A549 treated with RU486 at 1 μM for 4 hours (cell line): Measurements from ENCODE around the gene EIF2B5. TPM values are rescaled to one million over a fixed set of nuclear protein-coding genes. Genes with fewer than 3 reads are reported as not detected.

ENCODE experiments used
- total RNA-seq: library from RNA; stranded (reverse); fragments of 200-300 nt; extraction: Qiagen RNA extraction; gene quantifications from 5 replicates; pipeline ENCODE4 v1.2.3, GENCODE V29; 2022; ENCODE audit warnings: low read depth

The EIF2B5 gene
- total RNA-seq: 27.3 to 30.4 TPM (median 28.5 TPM) in 5 replicates

GRCh38 chr3:184135149-184135910 is at the start of gene EIF2B5:
Gene EIF2B5, plus strand, starts transcription at chr3:184135358. Its CDS starts 28 bp downstream, at chr3:184135386.

GRCh38 chr3:184096811-184097383 is 38.3 kb upstream of the EIF2B5 start, which contains the start of gene HTR3E:
Gene HTR3E, plus strand, starts transcription at chr3:184097064. Its CDS starts 466 bp downstream, at chr3:184097530.

GRCh38 chr3:184154885-184155643 is 19.9 kb downstream of the EIF2B5 start, which contains the start of gene DVL3:
Gene DVL3, plus strand, starts transcription at chr3:184155377. Its CDS starts 259 bp downstream, at chr3:184155636.

DNA sequence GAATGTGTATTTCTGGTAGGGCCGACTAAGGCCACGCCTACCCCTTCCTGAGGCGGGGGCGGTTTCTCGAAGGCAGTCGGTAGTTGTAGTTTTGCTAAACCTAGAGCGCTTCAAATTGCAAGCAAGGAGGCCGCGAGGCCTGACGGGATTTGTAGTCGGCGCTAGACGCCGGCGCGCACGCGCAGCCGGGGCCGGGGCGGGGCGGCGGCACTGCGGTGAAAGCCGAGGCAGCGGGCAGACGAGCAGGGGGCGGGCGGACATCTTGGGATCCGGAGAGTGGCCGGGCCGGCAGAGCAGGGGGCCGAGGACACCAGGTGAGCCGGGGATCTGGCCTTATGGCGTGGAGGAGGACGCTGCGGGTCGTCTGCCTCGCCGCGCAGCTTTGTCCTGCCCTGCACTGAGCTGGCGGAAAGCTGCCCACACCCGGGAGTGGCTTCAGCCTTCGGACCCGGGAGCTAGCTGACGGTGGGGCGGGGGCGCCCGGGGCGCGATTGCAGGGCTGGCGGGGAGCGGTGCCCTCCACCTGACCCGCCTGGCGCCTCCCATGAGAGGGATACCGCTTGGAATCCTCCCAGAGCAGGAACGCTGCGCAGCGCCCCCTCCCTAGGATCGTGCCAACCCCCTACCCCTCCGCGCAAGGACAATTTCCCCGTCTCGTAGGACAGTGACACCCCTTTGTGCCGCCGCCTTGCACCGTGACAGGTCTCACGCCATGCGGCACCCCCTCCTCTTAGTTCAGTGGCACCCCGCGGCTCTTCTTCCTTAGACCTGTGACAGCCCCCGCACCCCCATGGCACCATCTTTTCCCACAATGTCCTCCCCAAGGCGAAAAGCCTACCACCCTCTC is 39.7 kb downstream of the EIF2B5 start, which contains the start of gene AP2M1:
Gene AP2M1, plus strand, starts transcription at position 210 of the 847 bp plus-strand sequence. CDS start 2,139 bp downstream, outside the sequence.

GRCh38 chr3:184186184-184186901 is 51.2 kb downstream of the EIF2B5 start, which contains the start of gene ABCF3:
Gene ABCF3, plus strand, starts transcription at chr3:184186199. Its CDS starts 9 bp downstream, at chr3:184186208.

Other genes starting within 250 kb of the EIF2B5 start
- 11.0 to 14.3 TPM (median 13.7 TPM) in 5 replicates for gene ABCC5, start 117.5 kb upstream of the EIF2B5 start, total RNA-seq
- gene HTR3D, start 103.6 kb upstream of the EIF2B5 start, total RNA-seq: not detected in 5 replicates
- gene HTR3C, start 82.3 kb upstream of the EIF2B5 start, total RNA-seq: not detected in 5 replicates
- not detected in 5 replicates for gene HTR3E, start 38.3 kb upstream of the EIF2B5 start, total RNA-seq
- 17.4 to 26.4 TPM (median 25.2 TPM) in 5 replicates for gene DVL3, start 20.0 kb downstream of the EIF2B5 start, total RNA-seq
- 292 to 335 TPM (median 319 TPM) in 5 replicates for gene AP2M1, start 39.5 kb downstream of the EIF2B5 start, total RNA-seq
- 33.3 to 36.1 TPM (median 34.4 TPM) in 5 replicates for gene ABCF3, start 50.8 kb downstream of the EIF2B5 start, total RNA-seq
- 0.24 to 0.54 TPM (median 0.44 TPM) in 5 replicates for gene VWA5B2, start 94.2 kb downstream of the EIF2B5 start, total RNA-seq
- 54.1 to 81.7 TPM (median 74.6 TPM) in 5 replicates for gene ALG3, start 113.6 kb downstream of the EIF2B5 start, total RNA-seq
- 8.7 to 14.7 TPM (median 12.7 TPM) in 5 replicates for gene EEF1AKMT4, start 114.3 kb downstream of the EIF2B5 start, total RNA-seq
- 0.72 to 1.6 TPM (median 1.3 TPM) in 5 replicates for gene CAMK2N2, start 126.2 kb downstream of the EIF2B5 start, total RNA-seq
- not detected in 5 replicates for gene ECE2, start 140.7 kb downstream of the EIF2B5 start, total RNA-seq
- 323 to 418 TPM (median 327 TPM) in 5 replicates for gene PSMD2, start 163.9 kb downstream of the EIF2B5 start, total RNA-seq
- 253 to 285 TPM (median 259 TPM) in 5 replicates for gene EIF4G1, start 179.2 kb downstream of the EIF2B5 start, total RNA-seq
- 7.5 to 11.3 TPM (median 10.3 TPM) in 5 replicates for gene FAM131A, start 202.2 kb downstream of the EIF2B5 start, total RNA-seq
- 4.1 to 6.6 TPM (median 5.4 TPM) in 5 replicates for gene CLCN2, start 226.2 kb downstream of the EIF2B5 start, total RNA-seq
- gene POLR2H, start 226.4 kb downstream of the EIF2B5 start, total RNA-seq: 72.7 to 79.0 TPM (median 75.1 TPM) in 5 replicates
- not detected in 5 replicates for gene THPO, start 242.8 kb downstream of the EIF2B5 start, total RNA-seq
- 0.11 to 0.37 TPM (median 0.27 TPM) in 5 replicates for gene CHRD, start 244.7 kb downstream of the EIF2B5 start, total RNA-seq